ENCODE results near the gene TRIM44. TPM values are rescaled to one million over a fixed set of nuclear protein-coding genes. Genes with fewer than 3 reads are reported as not detected.

The TRIM44 gene
- total RNA-seq, 1 experiment from 2014 or later, result 33.4 TPM

GRCh38 chr11:35717043-35717442 lies 54.5 kb downstream of the TRIM44 start:
- Histone ChIP-seq H3K27ac (ENCODE audit: low read depth, low read length) (no peak overlapping the region), H3K36me3 (ENCODE audit: control insufficient read depth in 1 of 2, insufficient read depth in 2 of 2, low read length in 2 of 2) (no peaks in the 10 kb centered on the region), H3K79me2 (ENCODE audit: insufficient read depth, low read length) (peaks cover 3% of the 10 kb centered on the region), H3K27me3 (ENCODE audit: insufficient read depth, low read length) (no peaks in the 10 kb centered on the region), H3K9ac (ENCODE audit: low read length) (no peak overlapping the region), H3K4me3 (replicated peaks in 1 of 2; ENCODE audit: low read depth in 1 of 2, low read length in 2 of 2) (no peak overlapping the region), H2AFZ (ENCODE audit: low read depth, low read length, poor library complexity, severe bottlenecking) (no peak overlapping the region), H3K9me3 (ENCODE audit: control insufficient read depth in 1 of 2, insufficient read depth in 1 of 2, low read depth in 1 of 2, low read length in 2 of 2) (no peaks in the 10 kb centered on the region), H4K20me1 (ENCODE audit: insufficient read depth) (no peaks in the 10 kb centered on the region), H3K4me2 (ENCODE audit: low read length) (no peak overlapping the region), H3K4me1 (ENCODE audit: control insufficient read depth in 1 of 2, insufficient read depth in 2 of 2, low read length in 2 of 2) (no peaks in the 10 kb centered on the region), H3K9me2 (ENCODE audit: insufficient read depth) (no peaks in the 10 kb centered on the region)
- intact Hi-C loops (cut with micrococcal nuclease), result loop anchor here (10.0 kb wide), 2 partner anchors 338 to 428 kb away; no protein-coding TSS in a partner anchor
- ChIA-PET RAD21 (ENCODE audit: low non-redundant PET in 1 of 2, low total read pairs in 2 of 2, uncharacterized antibody in 2 of 2, unreplicated experiment in 2 of 2) (no interaction called here), CTCF (interaction anchor here (1.0 kb wide), 1 partner anchor 105 kb away, joined by 5 read pairs; no protein-coding TSS in a partner anchor), POLR2A (no interaction called here)
- DNase-seq (ENCODE audit: low read depth, low spot score) (no peak), ATAC-seq (peak; percentile 54)
- no TSS peak for BruUV-seq (replicated peaks)
- peak in 2 of 3 experiments; percentile 19 to 34; a peak in 3 of 6 replicates for TF ChIP-seq CTCF (IDR thresholded peaks at IDR 0.05 in 2 of 3, conservative IDR thresholded peaks at IDR 0.05 in 1 of 3; ENCODE audit: borderline replicate concordance in 1 of 3, insufficient read depth in 1 of 3, low read depth in 2 of 3, low read length in 2 of 3)
- TF ChIP-seq RAD21 (IDR thresholded peaks at IDR 0.05; ENCODE audit: low read depth), result peak; percentile 19; the same call in 1 of the 2 replicates
- no peak for TF ChIP-seq REST (IDR thresholded peaks at IDR 0.05; ENCODE audit: low read depth)
- no peak for TF ChIP-seq JUND (IDR thresholded peaks at IDR 0.05)
- no peak for TF ChIP-seq ZBTB33 (IDR thresholded peaks at IDR 0.05; ENCODE audit: extremely low read depth, insufficient replicate concordance, low read length)

Data from HCT116 (cell line).